ENCODE data around the gene TOPORS.
A peak's percentile ranks its signal among the peaks of the same experiment; 100 is the strongest.
"Not testable (repeated sequence)": the region's sequence is repeated elsewhere in the genome, so short reads cannot be mapped to it uniquely, and the experiment has no call there.

TOPORS gene

DNA sequence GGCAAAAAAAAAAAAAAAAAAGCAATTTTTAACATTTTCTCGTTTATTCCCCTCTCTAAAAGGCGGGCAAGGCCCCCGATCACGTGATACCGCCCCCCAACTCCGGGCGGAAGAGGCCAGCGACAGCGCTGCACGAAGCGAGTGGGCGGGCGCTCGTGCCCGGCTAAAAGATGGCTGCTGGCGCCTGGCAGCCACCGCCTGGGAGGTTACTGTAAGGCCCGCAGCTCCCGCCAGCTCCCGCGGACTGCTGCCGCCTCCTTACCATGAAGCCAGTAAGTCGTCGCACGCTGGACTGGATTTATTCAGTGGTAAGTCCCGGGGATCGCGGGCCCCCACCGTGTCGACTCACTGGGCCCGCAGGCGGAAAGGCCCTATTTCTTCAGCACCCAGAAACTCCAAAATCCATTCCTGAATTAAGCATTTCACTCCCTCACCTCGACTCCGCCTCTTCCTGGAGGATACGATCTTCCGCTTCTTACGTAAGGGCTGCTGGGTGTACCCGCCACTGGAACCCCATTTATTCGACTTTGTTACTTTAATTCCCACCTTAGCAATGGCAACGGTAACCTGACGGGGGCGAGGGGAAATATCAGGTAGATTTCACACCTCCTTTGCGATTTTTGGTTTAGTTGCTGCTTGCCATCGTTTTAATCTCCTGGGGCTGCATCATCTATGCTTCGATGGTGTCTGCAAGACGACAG lies at the start of gene TOPORS, which contains the start of gene SMIM27:
Gene TOPORS, minus strand, starts transcription at position 415 of the 701 bp plus-strand sequence. Its CDS starts 150 bp downstream, at position 265.
Gene SMIM27, plus strand, starts transcription at position 156 of the 701 bp plus-strand sequence. Its CDS starts 108 bp downstream, at position 264.
- peak within 1 kb of the TSS; percentile 85 for H3K4me3 ChIP-seq (ENCODE audit: insufficient read length, low read depth)
- DNase-seq (ENCODE audit: low read depth, low spot score): peak; percentile 81

GRCh38 chr9:32599021-32599420 lies 46.6 kb upstream of the TOPORS start:
- H3K36me3 ChIP-seq (ENCODE audit: insufficient read depth, insufficient read length, low read length); H3K9ac ChIP-seq (ENCODE audit: insufficient read length, low read depth); H3K4me1 ChIP-seq (ENCODE audit: insufficient read depth, insufficient read length); DNase-seq (ENCODE audit: low read depth, low spot score); H3K9me3 ChIP-seq (ENCODE audit: insufficient read depth, low read length); H3K27me3 ChIP-seq (ENCODE audit: insufficient read depth, insufficient read length); H3K4me3 ChIP-seq (ENCODE audit: insufficient read length, low read depth): not testable (repeated sequence)

More for the DNA sequence above, at the start of gene TOPORS, which contains the start of gene SMIM27:
- Histone ChIP-seq H3K9ac (ENCODE audit: insufficient read length, low read depth) (peak within 1 kb of the TSS; percentile 97), H3K36me3 (ENCODE audit: insufficient read depth, insufficient read length, low read length) (peaks cover 16% of the 10 kb centered on the region), H3K4me1 (ENCODE audit: insufficient read depth, insufficient read length) (no peaks in the 10 kb centered on the region), H3K9me3 (ENCODE audit: insufficient read depth, low read length) (no peaks in the 10 kb centered on the region), H3K27me3 (ENCODE audit: insufficient read depth, insufficient read length) (no peaks in the 10 kb centered on the region)
- peak; percentile 95 for TF ChIP-seq YY1 (IDR thresholded peaks at IDR 0.05; ENCODE audit: insufficient read depth, insufficient read length)
- no peak for TF ChIP-seq SUZ12 (IDR thresholded peaks at IDR 0.05; ENCODE audit: extremely low read depth, insufficient read depth, insufficient read length)

GRCh38 chr9:32596936-32597335 lies 44.5 kb upstream of the TOPORS start:
- Histone ChIP-seq H3K9me3 (ENCODE audit: insufficient read depth, low read length) (no peaks in the 10 kb centered on the region), H3K27me3 (ENCODE audit: insufficient read depth, insufficient read length) (no peaks in the 10 kb centered on the region), H3K36me3 (ENCODE audit: insufficient read depth, insufficient read length, low read length) (no peaks in the 10 kb centered on the region), H3K9ac (ENCODE audit: insufficient read length, low read depth) (no peak overlapping the region), H3K4me3 (ENCODE audit: insufficient read length, low read depth) (no peak overlapping the region), H3K4me1 (ENCODE audit: insufficient read depth, insufficient read length) (no peaks in the 10 kb centered on the region)
- DNase-seq (ENCODE audit: low read depth, low spot score): no peak
- TF ChIP-seq YY1 (IDR thresholded peaks at IDR 0.05; ENCODE audit: insufficient read depth, insufficient read length) (no peak), ZNF274 (IDR thresholded peaks at IDR 0.05; ENCODE audit: low read depth, low read length) (no peak), SUZ12 (IDR thresholded peaks at IDR 0.05; ENCODE audit: extremely low read depth, insufficient read depth, insufficient read length) (no peak)

GRCh38 chr9:32596096-32596865 lies 43.9 kb upstream of the TOPORS start:
- no peak overlapping the region for H3K9ac ChIP-seq (ENCODE audit: insufficient read length, low read depth)
- no peaks in the 10 kb centered on the region for H3K9me3 ChIP-seq (ENCODE audit: insufficient read depth, low read length)
- no peak for DNase-seq (ENCODE audit: low read depth, low spot score)
- no peak for TF ChIP-seq YY1 (IDR thresholded peaks at IDR 0.05; ENCODE audit: insufficient read depth, insufficient read length)
- no peak for TF ChIP-seq ZNF274 (IDR thresholded peaks at IDR 0.05; ENCODE audit: low read depth, low read length)
- TF ChIP-seq SUZ12 (IDR thresholded peaks at IDR 0.05; ENCODE audit: extremely low read depth, insufficient read depth, insufficient read length): no peak
- no peaks in the 10 kb centered on the region for H3K36me3 ChIP-seq (ENCODE audit: insufficient read depth, insufficient read length, low read length)
- H3K4me3 ChIP-seq (ENCODE audit: insufficient read length, low read depth): no peak overlapping the region
- H3K27me3 ChIP-seq (ENCODE audit: insufficient read depth, insufficient read length): no peaks in the 10 kb centered on the region
- no peaks in the 10 kb centered on the region for H3K4me1 ChIP-seq (ENCODE audit: insufficient read depth, insufficient read length)

DNA sequence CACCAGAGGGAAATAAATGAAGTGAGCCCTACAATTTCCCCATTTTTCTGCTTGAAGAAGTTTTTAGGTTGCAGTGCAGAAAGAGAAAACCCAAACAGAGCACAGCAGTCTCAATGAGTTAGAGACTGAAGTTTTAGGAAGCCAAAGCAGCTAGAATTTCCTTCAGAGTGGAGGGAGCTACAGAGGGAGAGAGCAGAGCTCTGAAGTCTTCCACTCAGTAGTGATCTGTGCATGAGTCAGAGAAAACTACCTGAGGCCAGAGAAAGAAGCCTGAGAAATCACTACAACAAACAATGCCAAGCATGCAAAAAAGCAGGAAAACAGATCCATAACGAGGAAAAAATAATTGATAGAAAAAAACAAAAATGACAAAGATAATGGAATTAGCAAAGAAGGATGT lies 38.5 kb upstream of the TOPORS start:
- no peaks in the 10 kb centered on the region for H3K9me3 ChIP-seq (ENCODE audit: insufficient read depth, low read length)
- no peak for DNase-seq (ENCODE audit: low read depth, low spot score)
- no peaks in the 10 kb centered on the region for H3K4me1 ChIP-seq (ENCODE audit: insufficient read depth, insufficient read length)
- no peaks in the 10 kb centered on the region for H3K36me3 ChIP-seq (ENCODE audit: insufficient read depth, insufficient read length, low read length)
- no peak overlapping the region for H3K4me3 ChIP-seq (ENCODE audit: insufficient read length, low read depth)
- no peaks in the 10 kb centered on the region for H3K27me3 ChIP-seq (ENCODE audit: insufficient read depth, insufficient read length)
- no peak overlapping the region for H3K9ac ChIP-seq (ENCODE audit: insufficient read length, low read depth)
- TF ChIP-seq SUZ12 (IDR thresholded peaks at IDR 0.05; ENCODE audit: extremely low read depth, insufficient read depth, insufficient read length) (no peak), ZNF274 (IDR thresholded peaks at IDR 0.05; ENCODE audit: low read depth, low read length) (no peak), YY1 (IDR thresholded peaks at IDR 0.05; ENCODE audit: insufficient read depth, insufficient read length) (no peak)

DNA sequence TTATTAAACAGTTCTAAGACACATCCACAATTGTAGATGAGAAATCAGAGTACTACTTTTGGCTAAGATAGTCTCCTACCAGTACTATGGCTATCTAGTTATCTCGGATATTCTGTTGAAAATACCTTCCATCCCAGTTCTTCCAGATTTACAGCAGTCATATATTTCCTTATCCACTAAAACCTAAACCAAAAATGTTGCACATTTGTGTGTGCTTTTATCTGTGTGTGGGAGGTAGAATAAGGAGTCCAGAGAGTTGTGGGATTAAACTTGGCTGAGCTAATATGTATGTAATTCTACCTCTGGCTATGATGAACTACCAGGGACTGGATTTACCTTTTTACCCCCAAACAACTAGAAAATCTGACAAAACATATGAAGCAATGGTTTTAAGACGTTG lies 38.1 kb upstream of the TOPORS start:
- no peak overlapping the region for H3K9ac ChIP-seq (ENCODE audit: insufficient read length, low read depth)
- no peak for DNase-seq (ENCODE audit: low read depth, low spot score)
- no peak overlapping the region for H3K4me3 ChIP-seq (ENCODE audit: insufficient read length, low read depth)
- no peaks in the 10 kb centered on the region for H3K36me3 ChIP-seq (ENCODE audit: insufficient read depth, insufficient read length, low read length)
- H3K27me3 ChIP-seq (ENCODE audit: insufficient read depth, insufficient read length): no peaks in the 10 kb centered on the region
- TF ChIP-seq ZNF274 (IDR thresholded peaks at IDR 0.05; ENCODE audit: low read depth, low read length) (no peak), YY1 (IDR thresholded peaks at IDR 0.05; ENCODE audit: insufficient read depth, insufficient read length) (no peak), SUZ12 (IDR thresholded peaks at IDR 0.05; ENCODE audit: extremely low read depth, insufficient read depth, insufficient read length) (no peak)
- no peaks in the 10 kb centered on the region for H3K4me1 ChIP-seq (ENCODE audit: insufficient read depth, insufficient read length)
- H3K9me3 ChIP-seq (ENCODE audit: insufficient read depth, low read length): no peaks in the 10 kb centered on the region

- TF ChIP-seq ZNF274 (IDR thresholded peaks at IDR 0.05; ENCODE audit: low read depth, low read length): no peak
- TF ChIP-seq YY1 (IDR thresholded peaks at IDR 0.05; ENCODE audit: insufficient read depth, insufficient read length): no peak
- TF ChIP-seq SUZ12 (IDR thresholded peaks at IDR 0.05; ENCODE audit: extremely low read depth, insufficient read depth, insufficient read length): no peak
- no peaks in the 10 kb centered on the region for H3K27me3 ChIP-seq (ENCODE audit: insufficient read depth, insufficient read length)
- H3K9ac ChIP-seq (ENCODE audit: insufficient read length, low read depth): no peak overlapping the region
- no peaks in the 10 kb centered on the region for H3K4me1 ChIP-seq (ENCODE audit: insufficient read depth, insufficient read length)
- no peaks in the 10 kb centered on the region for H3K9me3 ChIP-seq (ENCODE audit: insufficient read depth, low read length)
- H3K36me3 ChIP-seq (ENCODE audit: insufficient read depth, insufficient read length, low read length): no peaks in the 10 kb centered on the region
- no peak overlapping the region for H3K4me3 ChIP-seq (ENCODE audit: insufficient read length, low read depth)
- peak; percentile 28 for DNase-seq (ENCODE audit: low read depth, low spot score)
Measured at GRCh38 chr9:32589083-32589723, 36.8 kb upstream of the TOPORS start.

All from NT2/D1 (cell line).